ENCODE results near the gene WWOX. TPM values are rescaled to one million over a fixed set of nuclear protein-coding genes. Genes with fewer than 3 reads are reported as not detected.

The WWOX gene
- total RNA-seq, 1 experiment from 2014 or later = 35.6 TPM

DNA sequence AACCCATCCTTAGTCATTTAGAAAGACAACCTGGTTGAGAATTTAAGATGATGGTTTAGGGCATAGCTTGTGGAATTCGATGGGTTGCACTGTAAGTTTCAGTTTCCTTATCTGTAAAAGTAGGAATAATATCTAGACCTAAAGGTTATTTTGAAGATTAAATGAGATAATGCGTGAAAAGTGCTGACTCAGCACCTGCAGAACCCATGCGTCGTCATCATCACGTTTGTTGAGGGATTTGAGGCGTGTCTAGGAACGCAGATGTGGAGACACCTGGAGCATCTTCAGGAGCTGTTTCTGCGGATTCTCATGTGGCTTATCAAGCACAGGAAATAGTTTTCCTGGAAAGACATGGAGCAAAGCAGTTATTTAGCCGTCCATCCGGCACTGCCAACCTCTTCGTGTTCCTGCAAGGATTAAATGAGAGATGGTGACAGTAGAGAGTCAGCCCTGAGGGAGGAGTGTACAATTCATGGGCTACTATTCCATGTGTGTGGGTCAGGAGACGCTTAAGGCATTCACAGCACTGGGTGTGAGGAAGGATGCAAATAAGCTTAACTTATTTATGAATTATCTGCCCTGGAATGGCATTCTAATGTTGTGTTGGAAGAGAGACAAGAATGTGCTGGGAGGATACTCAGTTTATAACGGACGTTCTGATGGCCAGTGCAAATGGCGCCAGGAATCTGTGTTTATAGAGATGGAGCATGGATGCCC is 965.0 kb downstream of the WWOX start:
- H3K9me2 ChIP-seq (ENCODE audit: insufficient read depth) = no peaks in the 10 kb centered on the region
- no peaks in the 10 kb centered on the region for H3F3A ChIP-seq (ENCODE audit: insufficient read depth, low read depth)
- no peak overlapping the region for H3K4me3 ChIP-seq
- POLR2A ChIA-PET (ENCODE audit: unreplicated experiment) = no interaction called here
- DNase-seq = no peak
- H3K27me3 ChIP-seq (ENCODE audit: insufficient read depth, low read depth) = no peaks in the 10 kb centered on the region
- H3K4me2 ChIP-seq = no peak overlapping the region
- H3K79me2 ChIP-seq (ENCODE audit: low read depth) = no peaks in the 10 kb centered on the region
- no peaks in the 10 kb centered on the region for H3K36me3 ChIP-seq (ENCODE audit: low read depth)
- H3K9me3 ChIP-seq (ENCODE audit: insufficient read depth, low read depth) = no peaks in the 10 kb centered on the region; the same call in 1 of the 2 replicates
- H3K27ac ChIP-seq = no peak overlapping the region
- TF ChIP-seq EZH2 (IDR thresholded peaks at IDR 0.05; ENCODE audit: low read depth) = no peak
- no peak for TF ChIP-seq CTCF (conservative IDR thresholded peaks at IDR 0.05)
- H3K4me1 ChIP-seq (replicated peaks; ENCODE audit: insufficient read depth) = no peaks in the 10 kb centered on the region
- no peaks in the 10 kb centered on the region for H4K20me1 ChIP-seq (ENCODE audit: insufficient read depth)
- CTCF ChIA-PET = no interaction called here
- H2AFZ ChIP-seq = no peak overlapping the region
- intact Hi-C loops (cut with micrococcal nuclease; ENCODE audit: unreplicated experiment) = no loop called here
- BruUV-seq (replicated peaks) = no TSS peak

DNA sequence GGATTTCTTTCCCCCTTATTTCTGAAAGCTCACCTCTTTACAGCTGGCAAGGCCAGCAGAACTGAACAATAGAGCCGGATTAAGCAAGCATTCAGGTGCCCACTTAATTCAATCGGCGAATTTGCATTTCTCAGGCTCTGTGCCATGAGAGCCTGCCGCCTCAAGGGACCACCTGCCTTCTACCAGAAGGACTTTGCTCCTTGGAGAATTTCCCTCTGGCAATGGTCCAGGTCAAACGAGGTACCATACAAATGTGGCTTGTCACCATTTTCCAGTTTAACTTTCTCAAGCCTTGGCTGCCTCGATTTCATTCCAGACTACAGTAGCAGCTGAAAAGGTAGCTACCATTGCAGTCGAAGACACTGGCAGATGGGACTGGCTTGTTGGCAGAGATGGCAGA is 967.1 kb downstream of the WWOX start:
- Histone ChIP-seq H3K4me3 (no peak overlapping the region), H3K27me3 (ENCODE audit: insufficient read depth, low read depth) (no peaks in the 10 kb centered on the region), H4K20me1 (ENCODE audit: insufficient read depth) (no peaks in the 10 kb centered on the region), H3K9me3 (ENCODE audit: insufficient read depth, low read depth) (no peaks in the 10 kb centered on the region; the same call in 1 of the 2 replicates), H2AFZ (no peak overlapping the region), H3K27ac (no peak overlapping the region), H3K4me2 (no peak overlapping the region), H3K36me3 (ENCODE audit: low read depth) (no peaks in the 10 kb centered on the region), H3K4me1 (replicated peaks; ENCODE audit: insufficient read depth) (no peaks in the 10 kb centered on the region), H3K9me2 (ENCODE audit: insufficient read depth) (no peaks in the 10 kb centered on the region), H3F3A (ENCODE audit: insufficient read depth, low read depth) (no peaks in the 10 kb centered on the region), H3K79me2 (ENCODE audit: low read depth) (no peaks in the 10 kb centered on the region)
- no peak for DNase-seq
- TF ChIP-seq EZH2 (IDR thresholded peaks at IDR 0.05; ENCODE audit: low read depth) (no peak), CTCF (conservative IDR thresholded peaks at IDR 0.05) (no peak)
- ChIA-PET CTCF (no interaction called here), POLR2A (ENCODE audit: unreplicated experiment) (no interaction called here)
- BruUV-seq (replicated peaks) = no TSS peak
- intact Hi-C loops (cut with micrococcal nuclease; ENCODE audit: unreplicated experiment) = no loop called here

DNA sequence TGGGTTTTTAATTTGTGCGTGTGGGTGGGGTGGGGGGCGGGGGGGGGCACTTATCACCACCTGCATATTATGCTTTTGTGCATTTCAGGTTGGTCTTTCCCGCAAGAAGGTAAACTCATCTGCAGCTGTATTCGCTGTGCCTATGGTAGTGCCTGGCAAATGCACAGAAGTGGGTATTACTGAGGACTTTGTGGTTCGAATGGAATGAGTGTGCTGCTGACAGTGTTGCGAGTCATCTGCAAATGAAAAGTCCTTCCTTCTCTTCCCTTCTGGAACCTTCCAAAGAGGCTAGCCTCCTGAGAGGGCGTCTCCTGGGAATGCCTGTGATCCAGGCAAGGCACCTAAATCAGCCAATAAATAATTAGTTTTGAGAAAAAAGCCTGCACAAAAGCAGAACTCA is 968.1 kb downstream of the WWOX start:
- no peak overlapping the region for H2AFZ ChIP-seq
- H3K79me2 ChIP-seq (ENCODE audit: low read depth) = no peaks in the 10 kb centered on the region
- H3K4me2 ChIP-seq = no peak overlapping the region
- no peak overlapping the region for H3K27ac ChIP-seq
- no peaks in the 10 kb centered on the region for H3K4me1 ChIP-seq (replicated peaks; ENCODE audit: insufficient read depth)
- H3K36me3 ChIP-seq (ENCODE audit: low read depth) = no peaks in the 10 kb centered on the region
- H4K20me1 ChIP-seq (ENCODE audit: insufficient read depth) = no peaks in the 10 kb centered on the region
- ChIA-PET POLR2A (ENCODE audit: unreplicated experiment) (no interaction called here), CTCF (no interaction called here)
- intact Hi-C loops (cut with micrococcal nuclease; ENCODE audit: unreplicated experiment) = no loop called here
- TF ChIP-seq EZH2 (IDR thresholded peaks at IDR 0.05; ENCODE audit: low read depth) = no peak
- TF ChIP-seq CTCF (conservative IDR thresholded peaks at IDR 0.05) = no peak
- H3K27me3 ChIP-seq (ENCODE audit: insufficient read depth, low read depth) = no peaks in the 10 kb centered on the region
- H3K4me3 ChIP-seq = no peak overlapping the region
- BruUV-seq (replicated peaks) = no TSS peak
- H3K9me3 ChIP-seq (ENCODE audit: insufficient read depth, low read depth) = no peaks in the 10 kb centered on the region; the same call in 1 of the 2 replicates
- no peaks in the 10 kb centered on the region for H3F3A ChIP-seq (ENCODE audit: insufficient read depth, low read depth)
- H3K9me2 ChIP-seq (ENCODE audit: insufficient read depth) = no peaks in the 10 kb centered on the region
- no peak for DNase-seq

All from PC-9 (cell line).